A549 (cell line): ENCODE measurements around the gene AFAP1.

Experiments
- CBX8 ChIP-seq: fragments of 200-600 bp; sonication (generic); IDR thresholded peaks from 2 replicates; pipeline ENCODE4 v1.6.1; 2016
- CTCF ChIP-seq: fragments of >200 bp; sonication (Bioruptor Twin); formaldehyde crosslinking; IDR thresholded peaks from 3 replicates; pipeline ENCODE4 v1.5.1; 2016
- EP300 ChIP-seq, 2 experiments: fragments of >200 bp; sonication (Bioruptor Twin); formaldehyde crosslinking; IDR thresholded peaks; 2 replicates in 1 of 2; 3 replicates in 1 of 2; pipeline ENCODE4 v1.6.1; 2016 to 2017
- HEYL ChIP-seq: fragments of 250-450 bp; sonication (Bioruptor Pico); IDR thresholded peaks from 2 replicates; pipeline ENCODE4 v1.8.0; 2021; ENCODE audit warnings: mild to moderate bottlenecking, moderate library complexity
- NR3C1 ChIP-seq: fragments of >200 bp; sonication (Bioruptor Twin); formaldehyde crosslinking; IDR thresholded peaks from 3 replicates; pipeline ENCODE4 v1.6.1; 2017
- POLR2A ChIP-seq: IDR thresholded peaks from 2 replicates; pipeline ENCODE4 v1.6.1; 2012; ENCODE audit warnings: mild to moderate bottlenecking, low read length
- REST ChIP-seq: fragments of 200-600 bp; sonication (generic); IDR thresholded peaks from 2 replicates; pipeline ENCODE4 v1.6.1; 2016; ENCODE audit warnings: antibody characterized with exemption, mild to moderate bottlenecking, moderate library complexity

GRCh38 chr4:7784131-7784870 is 155.4 kb downstream of the AFAP1 start:
- no peak for TF ChIP-seq REST
- no peak for TF ChIP-seq CTCF
- TF ChIP-seq EP300 (IDR thresholded peaks at IDR 0.05), result no peak
- TF ChIP-seq POLR2A, result no peak
- TF ChIP-seq HEYL (CRISPR knock-in tag), result no peak
- TF ChIP-seq NR3C1, result no peak
- no peak for TF ChIP-seq CBX8
